Measurements from ENCODE around the gene TRABD2B. TPM values are rescaled to one million over a fixed set of nuclear protein-coding genes. Genes with fewer than 3 reads are reported as not detected.

Gene TRABD2B
- total RNA-seq, 3 donors from 2014 or later (not counting 1 experiment from before 2014, with no cell fraction given) = not detected

GRCh38 chr1:47722101-47722500 lies 275.1 kb downstream of the TRABD2B start:
- ATAC-seq (no peak), DNase-seq (no peak)
- 95% methylated on average over 8 of the region's 8 CpGs for WGBS (ENCODE audit: insufficient coverage)
- Mint-ChIP-seq H3K36me3 (no peaks in the 10 kb centered on the region), H3K27ac (no peak overlapping the region), H3K27me3 (ENCODE audit: low read depth in 2 of 2) (peaks cover 32 to 53% of the 10 kb centered on the region in 2 donors), H3K4me3 (no peak overlapping the region), H3K4me1 (peaks cover 7 to 8% of the 10 kb centered on the region in 2 donors), H3K9me3 (no peaks in the 10 kb centered on the region)
- Histone ChIP-seq H3K27me3 (ENCODE audit: control insufficient read depth, insufficient read depth, low read length) (peaks cover 5% of the 10 kb centered on the region), H3K27ac (ENCODE audit: low read length) (no peak overlapping the region), H3K9me3 (ENCODE audit: control insufficient read depth, insufficient read depth, low read length) (no peaks in the 10 kb centered on the region), H3K36me3 (ENCODE audit: control insufficient read depth, insufficient read depth, low read length) (no peaks in the 10 kb centered on the region), H3K4me3 (ENCODE audit: low read length) (no peak overlapping the region), H3K4me1 (ENCODE audit: control insufficient read depth, insufficient read depth, low read length) (peaks cover 7% of the 10 kb centered on the region)
- no peak for TF ChIP-seq CTCF (IDR thresholded peaks at IDR 0.05)
- intact Hi-C loops (cut with micrococcal nuclease) = no loop called here

- 79% methylated on average over 3 of the region's 4 CpGs for WGBS (ENCODE audit: insufficient coverage)
- no peaks in the 10 kb centered on the region for H3K36me3 ChIP-seq (ENCODE audit: control insufficient read depth, insufficient read depth, low read length)
- no peaks in the 10 kb centered on the region for H3K9me3 ChIP-seq (ENCODE audit: control insufficient read depth, insufficient read depth, low read length)
- DNase-seq (no peak), ATAC-seq (no peak)
- Mint-ChIP-seq H3K4me3 (no peak overlapping the region), H3K9me3 (no peaks in the 10 kb centered on the region), H3K36me3 (no peaks in the 10 kb centered on the region), H3K4me1 (no peaks in the 10 kb centered on the region), H3K27me3 (ENCODE audit: low read depth in 2 of 2) (peaks cover 38 to 56% of the 10 kb centered on the region in 2 donors), H3K27ac (no peak overlapping the region)
- no peak overlapping the region for H3K27ac ChIP-seq (ENCODE audit: low read length)
- no peaks in the 10 kb centered on the region for H3K27me3 ChIP-seq (ENCODE audit: control insufficient read depth, insufficient read depth, low read length)
- no peaks in the 10 kb centered on the region for H3K4me1 ChIP-seq (ENCODE audit: control insufficient read depth, insufficient read depth, low read length)
- no peak for TF ChIP-seq CTCF (IDR thresholded peaks at IDR 0.05)
- H3K4me3 ChIP-seq (ENCODE audit: low read length) = no peak overlapping the region
- intact Hi-C loops (cut with micrococcal nuclease) = no loop called here
Measured at GRCh38 chr1:47720111-47720510, 277.1 kb downstream of the TRABD2B start.

GRCh38 chr1:47717341-47717740 lies 279.8 kb downstream of the TRABD2B start:
- Mint-ChIP-seq H3K27ac (no peak overlapping the region), H3K9me3 (no peaks in the 10 kb centered on the region), H3K4me3 (no peak overlapping the region), H3K4me1 (no peaks in the 10 kb centered on the region), H3K27me3 (ENCODE audit: low read depth in 2 of 2) (peaks cover 45 to 54% of the 10 kb centered on the region in 2 donors), H3K36me3 (no peaks in the 10 kb centered on the region)
- Histone ChIP-seq H3K27ac (ENCODE audit: low read length) (no peak overlapping the region), H3K9me3 (ENCODE audit: control insufficient read depth, insufficient read depth, low read length) (no peaks in the 10 kb centered on the region), H3K27me3 (ENCODE audit: control insufficient read depth, insufficient read depth, low read length) (no peaks in the 10 kb centered on the region), H3K36me3 (ENCODE audit: control insufficient read depth, insufficient read depth, low read length) (no peaks in the 10 kb centered on the region), H3K4me3 (ENCODE audit: low read length) (no peak overlapping the region), H3K4me1 (ENCODE audit: control insufficient read depth, insufficient read depth, low read length) (no peaks in the 10 kb centered on the region)
- no peak for DNase-seq
- no peak for ATAC-seq
- TF ChIP-seq CTCF (IDR thresholded peaks at IDR 0.05) = no peak
- intact Hi-C loops (cut with micrococcal nuclease) = no loop called here

GRCh38 chr1:47713975-47714767 lies 283.0 kb downstream of the TRABD2B start:
- no peak overlapping the region for H3K27ac Mint-ChIP-seq
- no peaks in the 10 kb centered on the region for H3K36me3 Mint-ChIP-seq
- ATAC-seq (no peak), DNase-seq (no peak)
- no peak for TF ChIP-seq CTCF (IDR thresholded peaks at IDR 0.05)
- H3K4me1 Mint-ChIP-seq = peaks cover 0 to 6% of the 10 kb centered on the region in 2 donors
- Histone ChIP-seq H3K9me3 (ENCODE audit: control insufficient read depth, insufficient read depth, low read length) (no peaks in the 10 kb centered on the region), H3K36me3 (ENCODE audit: control insufficient read depth, insufficient read depth, low read length) (no peaks in the 10 kb centered on the region), H3K4me1 (ENCODE audit: control insufficient read depth, insufficient read depth, low read length) (peaks cover 8% of the 10 kb centered on the region), H3K27me3 (ENCODE audit: control insufficient read depth, insufficient read depth, low read length) (peaks cover 17% of the 10 kb centered on the region), H3K4me3 (ENCODE audit: low read length) (no peak overlapping the region), H3K27ac (ENCODE audit: low read length) (no peak overlapping the region)
- H3K4me3 Mint-ChIP-seq = no peak overlapping the region
- intact Hi-C loops (cut with micrococcal nuclease) = no loop called here
- H3K27me3 Mint-ChIP-seq (ENCODE audit: low read depth in 2 of 2) = peaks cover 43 to 56% of the 10 kb centered on the region in 2 donors
- H3K9me3 Mint-ChIP-seq = no peaks in the 10 kb centered on the region
- WGBS (ENCODE audit: insufficient coverage) = 91% methylated on average over 3 of the region's 4 CpGs

Measured in natural killer cell (primary cell).